A673 (cell line): Measurements from ENCODE around the gene HTR2C. TPM values are rescaled to one million over a fixed set of nuclear protein-coding genes. Genes with fewer than 3 reads are reported as not detected.

Experiments
- BruUV-seq: library from RNA; stranded (reverse); fragments of 400-500 nt; replicated peaks from 2 replicates; lab custom pipeline; 2021; lab: Mats Ljungman, UMichigan
- CTCF ChIA-PET: fragments of 300-600 bp; sonication (Branson Sonifier 250); formaldehyde crosslinking; loops from one replicate; lab custom pipeline; 2022; ENCODE audit warnings: antibody characterized with exemption; lab: Charles Lee
- POLR2A ChIA-PET: fragments of 300-600 bp; sonication (Branson Sonifier 250); formaldehyde crosslinking; loops from one replicate; lab custom pipeline; 2022; ENCODE audit warnings: antibody characterized with exemption; ENCODE audit not compliant: low non-redundant PET; lab: Charles Lee
- DNase-seq: peaks from one replicate; pipeline ENCODE4 v3.0.0-alpha.2; 2015; ENCODE audit warnings: low spot score
- H3K27ac ChIP-seq: fragments of 200-600 bp; sonication (generic); 2 replicates; pipeline ENCODE4 v1.5.1; 2016; ENCODE audit warnings: mixed run types, low read depth, mild to moderate bottlenecking, mixed read lengths, antibody characterized with exemption, low read length; ENCODE audit not compliant: poor library complexity, severe bottlenecking
- H3K27me3 ChIP-seq: fragments of 200-600 bp; sonication (generic); replicated peaks from 2 replicates; pipeline ENCODE4 v1.6.1; 2017; ENCODE audit warnings: mixed run types, low read depth, mild to moderate bottlenecking, mixed read lengths, antibody characterized with exemption, low read length; ENCODE audit not compliant: insufficient read depth, poor library complexity
- H3K36me3 ChIP-seq: fragments of 200-600 bp; sonication (generic); 2 replicates; pipeline ENCODE4 v1.6.1; 2016; ENCODE audit warnings: mixed run types, mild to moderate bottlenecking, mixed read lengths, antibody characterized with exemption, low read length; ENCODE audit not compliant: insufficient read depth, poor library complexity, severe bottlenecking
- H3K4me1 ChIP-seq: fragments of 200-600 bp; sonication (generic); 2 replicates; pipeline ENCODE4 v1.6.1; 2017; ENCODE audit warnings: mixed run types, mild to moderate bottlenecking, mixed read lengths, antibody characterized with exemption, low read length; ENCODE audit not compliant: insufficient read depth, poor library complexity, severe bottlenecking
- H3K4me3 ChIP-seq: fragments of 200-600 bp; sonication (generic); 2 replicates; pipeline ENCODE4 v1.5.1; 2016; ENCODE audit warnings: low read depth, mixed run types, mild to moderate bottlenecking, mixed read lengths, low read length; ENCODE audit not compliant: poor library complexity, severe bottlenecking
- H3K9me3 ChIP-seq: fragments of 200-600 bp; sonication (generic); 2 replicates; pipeline ENCODE4 v1.6.1; 2016; ENCODE audit warnings: mixed run types, low read depth, mild to moderate bottlenecking, mixed read lengths, antibody characterized with exemption, low read length; ENCODE audit not compliant: poor library complexity, severe bottlenecking
- EZH2 ChIP-seq: fragments of 200-600 bp; sonication (generic); IDR thresholded peaks from 2 replicates; pipeline ENCODE4 v1.6.1; 2017; ENCODE audit warnings: borderline replicate concordance, low read depth, mild to moderate bottlenecking, mixed read lengths, antibody characterized with exemption, low read length; ENCODE audit not compliant: poor library complexity, severe bottlenecking
- intact Hi-C: fragments of 100-400 bp; cut with micrococcal nuclease; formaldehyde crosslinking; loops from one replicate; pipeline ENCODE4 v1.10.0; 2022; ENCODE audit not compliant: unreplicated experiment
- total RNA-seq: library from RNA; stranded (reverse); gene quantifications from 2 replicates; pipeline ENCODE4 v1.2.3, GENCODE V29; 2021
- TF ChIP-seq, protein P1 (sequence below): fragments of 300-800, 200-600 bp; sonication (generic); conservative IDR thresholded peaks from 2 replicates; pipeline ENCODE4 v1.5.1; 2017; ENCODE audit warnings: low read depth, mild to moderate bottlenecking, antibody characterized with exemption, low read length, moderate library complexity, mixed read lengths

Gene HTR2C
- total RNA-seq, 1 experiment from 2014 or later = not detected

DNA sequence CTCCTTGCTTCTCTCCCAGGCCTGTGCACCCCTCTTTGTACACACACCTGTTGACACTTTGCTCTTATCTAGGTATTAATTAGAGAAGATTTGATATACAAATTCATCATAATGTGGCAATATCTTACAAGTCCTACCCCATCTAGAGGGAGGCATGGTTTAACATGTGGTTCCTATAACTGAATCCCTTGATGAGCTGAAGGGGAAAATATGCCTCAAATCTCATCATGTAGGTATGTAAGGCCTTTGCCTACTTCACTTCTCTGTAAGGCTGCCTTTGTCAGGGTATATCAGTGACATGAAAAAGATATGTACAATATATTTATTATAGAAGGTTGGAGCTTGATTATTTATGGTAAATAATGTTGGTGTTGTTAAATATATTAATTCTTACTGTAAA is 31.9 kb downstream of the HTR2C start:
- Histone ChIP-seq H3K9me3 (no peaks in the 10 kb centered on the region), H3K27me3 (no peaks in the 10 kb centered on the region), H3K4me1 (no peaks in the 10 kb centered on the region), H3K36me3 (no peaks in the 10 kb centered on the region), H3K27ac (no peak overlapping the region), H3K4me3 (no peak overlapping the region)
- CTCF ChIA-PET = no interaction called here
- POLR2A ChIA-PET = no interaction called here
- intact Hi-C loops = loop anchor here (5.0 kb wide), 1 partner anchor 102 kb away; no protein-coding TSS in a partner anchor
- DNase-seq = no peak
- no TSS peak for BruUV-seq
- TF ChIP-seq, protein P1, sequence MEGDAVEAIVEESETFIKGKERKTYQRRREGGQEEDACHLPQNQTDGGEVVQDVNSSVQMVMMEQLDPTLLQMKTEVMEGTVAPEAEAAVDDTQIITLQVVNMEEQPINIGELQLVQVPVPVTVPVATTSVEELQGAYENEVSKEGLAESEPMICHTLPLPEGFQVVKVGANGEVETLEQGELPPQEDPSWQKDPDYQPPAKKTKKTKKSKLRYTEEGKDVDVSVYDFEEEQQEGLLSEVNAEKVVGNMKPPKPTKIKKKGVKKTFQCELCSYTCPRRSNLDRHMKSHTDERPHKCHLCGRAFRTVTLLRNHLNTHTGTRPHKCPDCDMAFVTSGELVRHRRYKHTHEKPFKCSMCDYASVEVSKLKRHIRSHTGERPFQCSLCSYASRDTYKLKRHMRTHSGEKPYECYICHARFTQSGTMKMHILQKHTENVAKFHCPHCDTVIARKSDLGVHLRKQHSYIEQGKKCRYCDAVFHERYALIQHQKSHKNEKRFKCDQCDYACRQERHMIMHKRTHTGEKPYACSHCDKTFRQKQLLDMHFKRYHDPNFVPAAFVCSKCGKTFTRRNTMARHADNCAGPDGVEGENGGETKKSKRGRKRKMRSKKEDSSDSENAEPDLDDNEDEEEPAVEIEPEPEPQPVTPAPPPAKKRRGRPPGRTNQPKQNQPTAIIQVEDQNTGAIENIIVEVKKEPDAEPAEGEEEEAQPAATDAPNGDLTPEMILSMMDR = no peak
- no peak for TF ChIP-seq EZH2

DNA sequence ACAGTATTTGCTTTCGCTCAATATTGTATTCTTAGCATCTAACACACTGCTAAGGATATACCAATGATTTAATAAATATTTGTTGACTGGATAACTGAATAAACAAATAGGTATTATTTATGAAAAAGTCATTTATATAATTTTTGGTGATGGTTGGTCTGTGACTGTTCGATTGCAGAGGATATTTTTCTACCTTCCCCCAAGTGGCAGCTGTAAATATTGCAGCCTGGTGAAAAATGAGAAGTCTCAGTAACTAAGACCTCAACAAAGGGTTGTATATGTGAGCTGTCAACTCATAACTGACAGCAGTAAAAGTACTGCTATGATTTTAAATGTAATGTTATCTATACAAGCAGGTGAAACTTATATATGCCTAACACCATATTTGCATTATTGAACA is 36.0 kb downstream of the HTR2C start:
- peak; percentile 10 for DNase-seq
- ChIA-PET CTCF (no interaction called here), POLR2A (no interaction called here)
- Histone ChIP-seq H3K9me3 (no peaks in the 10 kb centered on the region), H3K4me1 (no peaks in the 10 kb centered on the region), H3K27me3 (no peaks in the 10 kb centered on the region), H3K36me3 (no peaks in the 10 kb centered on the region), H3K4me3 (no peak overlapping the region), H3K27ac (no peak overlapping the region)
- intact Hi-C loops = loop anchor here (5.0 to 10.0 kb wide), 3 partner anchors 97 to 525 kb away; no protein-coding TSS in a partner anchor
- BruUV-seq = no TSS peak
- TF ChIP-seq, protein P1 = peak; percentile 49
- no peak for TF ChIP-seq EZH2

DNA sequence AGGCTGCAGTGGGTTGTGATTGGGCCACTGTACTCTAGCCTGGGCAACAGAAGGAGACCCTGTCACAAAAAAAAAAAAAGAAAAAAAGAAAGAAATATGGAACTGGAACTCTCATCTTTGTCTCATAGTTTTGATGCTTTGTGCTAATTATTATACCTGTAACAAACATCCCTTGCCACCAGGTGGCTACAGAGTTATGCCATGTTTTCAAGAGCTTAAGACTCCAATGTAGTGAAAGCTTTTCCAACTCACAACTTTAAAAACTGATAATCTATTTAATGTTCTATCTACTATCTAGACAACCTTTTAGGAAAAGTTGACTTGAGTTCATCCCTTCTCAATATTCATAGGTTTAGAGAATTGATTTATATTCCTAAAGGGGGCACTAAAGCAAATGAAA is 42.4 kb downstream of the HTR2C start:
- no peak overlapping the region for H3K27ac ChIP-seq
- peak; percentile 3 for DNase-seq
- H3K9me3 ChIP-seq = no peaks in the 10 kb centered on the region
- H3K27me3 ChIP-seq = no peaks in the 10 kb centered on the region
- intact Hi-C loops = loop anchor here (10.0 kb wide), 1 partner anchor 518 kb away; no protein-coding TSS in a partner anchor
- CTCF ChIA-PET = interaction anchor here (0.6 to 1.0 kb wide), 4 partner anchors 9 to 1752 kb away, joined by 3 to 4 read pairs (median 4); no protein-coding TSS in a partner anchor
- TF ChIP-seq EZH2 = no peak
- TF ChIP-seq, protein P1 = peak; percentile 32; the same call in 1 of the 2 replicates
- POLR2A ChIA-PET = no interaction called here
- no peaks in the 10 kb centered on the region for H3K4me1 ChIP-seq
- no peak overlapping the region for H3K4me3 ChIP-seq
- no TSS peak for BruUV-seq
- H3K36me3 ChIP-seq = no peaks in the 10 kb centered on the region
